Measurements from ENCODE around the gene PWWP2B. TPM values are rescaled to one million over a fixed set of nuclear protein-coding genes. Genes with fewer than 3 reads are reported as not detected.

PWWP2B gene
- total and polyA plus RNA-seq, 2 of the 8 experiments (the other 6 are each of a cell fraction or from before 2014, with no cell fraction given): 5.3 to 10.8 TPM

DNA sequence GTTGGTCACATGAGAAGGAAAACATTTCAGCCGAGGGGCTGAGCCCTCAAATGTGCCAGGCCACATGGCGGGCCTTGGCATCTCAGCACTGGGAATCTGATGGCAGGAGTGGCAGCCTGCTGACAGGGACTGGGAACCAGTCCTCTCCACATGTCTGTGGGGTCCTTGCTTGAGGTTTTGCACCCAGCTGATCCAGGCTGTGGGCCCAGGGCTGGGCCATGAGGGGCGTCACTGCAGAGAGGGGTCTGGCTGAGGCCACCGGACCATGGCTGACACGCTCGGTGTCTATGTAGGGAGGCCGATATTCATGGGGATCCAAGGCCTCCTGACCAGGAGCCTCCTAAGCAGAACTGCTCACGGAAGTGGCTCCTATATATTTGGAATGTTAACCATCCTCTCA, 31.0 kb upstream of the PWWP2B start:
- H3K4ac ChIP-seq (replicated peaks; ENCODE audit: insufficient read length, low read depth, low read length): no peak overlapping the region
- no peak overlapping the region for H2BK15ac ChIP-seq (ENCODE audit: low read length)
- no peaks in the 10 kb centered on the region for H3K79me2 ChIP-seq (ENCODE audit: control insufficient read depth in 1 of 2, insufficient read depth in 2 of 2, low read length in 2 of 2)
- peaks cover 0 to 7% (median 1%) of the 10 kb centered on the region in 4 experiments; a peak in 3 of 7 replicates for H3K4me1 ChIP-seq (replicated peaks in 1 of 4; ENCODE audit: control insufficient read depth in 3 of 4, insufficient read depth in 4 of 4, low read length in 3 of 4)
- H4K8ac ChIP-seq (ENCODE audit: extremely low read depth, insufficient read depth, low read length): peak overlapping the region; percentile 66; the same call in 1 of the 2 replicates
- 86% methylated on average over 8 of the region's 8 CpGs; no CpG with 5 or more reads in 1 of the 2 experiments for WGBS, 2 experiments (ENCODE audit: extremely low coverage in 1 of 2, insufficient coverage in 1 of 2, insufficient read length in 1 of 2, insufficient replicate concordance in 2 of 2, low coverage in 1 of 2, low lambda C conversion rate in 2 of 2, missing lambda C conversion rate in 1 of 2)
- H3K18ac ChIP-seq (ENCODE audit: extremely low read depth, low read length): no peak overlapping the region
- no peak overlapping the region for H3K56ac ChIP-seq (replicated peaks; ENCODE audit: insufficient read length, low read depth, low read length)
- no peak overlapping the region for H2BK5ac ChIP-seq (ENCODE audit: low read depth, low read length)
- TF ChIP-seq RAD21 (IDR thresholded peaks at IDR 0.05 in 1 of 2, conservative IDR thresholded peaks at IDR 0.05 in 1 of 2; ENCODE audit: low read depth in 2 of 2, low read length in 2 of 2): no peak
- TF ChIP-seq, protein P1, sequence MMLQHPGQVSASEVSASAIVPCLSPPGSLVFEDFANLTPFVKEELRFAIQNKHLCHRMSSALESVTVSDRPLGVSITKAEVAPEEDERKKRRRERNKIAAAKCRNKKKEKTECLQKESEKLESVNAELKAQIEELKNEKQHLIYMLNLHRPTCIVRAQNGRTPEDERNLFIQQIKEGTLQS (IDR thresholded peaks at IDR 0.05; ENCODE audit: insufficient read depth, low read depth, low read length): no peak
- TF ChIP-seq, protein P2, sequence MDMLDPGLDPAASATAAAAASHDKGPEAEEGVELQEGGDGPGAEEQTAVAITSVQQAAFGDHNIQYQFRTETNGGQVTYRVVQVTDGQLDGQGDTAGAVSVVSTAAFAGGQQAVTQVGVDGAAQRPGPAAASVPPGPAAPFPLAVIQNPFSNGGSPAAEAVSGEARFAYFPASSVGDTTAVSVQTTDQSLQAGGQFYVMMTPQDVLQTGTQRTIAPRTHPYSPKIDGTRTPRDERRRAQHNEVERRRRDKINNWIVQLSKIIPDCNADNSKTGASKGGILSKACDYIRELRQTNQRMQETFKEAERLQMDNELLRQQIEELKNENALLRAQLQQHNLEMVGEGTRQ (IDR thresholded peaks at IDR 0.05; ENCODE audit: low read length): no peak
- TF ChIP-seq RFX5 (IDR thresholded peaks at IDR 0.05; ENCODE audit: borderline replicate concordance, low read depth, low read length): no peak
- TF ChIP-seq SP4 (IDR thresholded peaks at IDR 0.05; ENCODE audit: low read length): no peak
- TF ChIP-seq E2F6 (IDR thresholded peaks at IDR 0.05): 0 out of 2 replicates have a peak, but pooled peaks have one; percentile 23
- no peak for TF ChIP-seq SIX5 (IDR thresholded peaks at IDR 0.05; ENCODE audit: low read depth, low read length)
- no peak for TF ChIP-seq SIRT6 (IDR thresholded peaks at IDR 0.05; ENCODE audit: low read length)
- H4K20me1 ChIP-seq (replicated peaks in 1 of 2; ENCODE audit: control insufficient read depth in 1 of 2, insufficient read depth in 2 of 2, low read length in 2 of 2): peaks cover 0 to 5% of the 10 kb centered on the region in 2 experiments
- 0 out of 2 replicates have a peak overlapping the region, but pooled peaks have one; percentile 3 for H2BK12ac ChIP-seq (ENCODE audit: low read depth, low read length)
- H2BK120ac ChIP-seq (replicated peaks; ENCODE audit: low read depth, low read length): no peak overlapping the region
- no peak overlapping the region for H3K23ac ChIP-seq (ENCODE audit: insufficient read length)
- no peak overlapping the region for H3K4me2 ChIP-seq (ENCODE audit: insufficient read depth in 1 of 2, low read depth in 2 of 2, low read length in 2 of 2)
- no peak overlapping the region for H3K4me3 ChIP-seq (ENCODE audit: extremely low read depth in 1 of 4, insufficient read depth in 2 of 4, low read depth in 3 of 4, low read length in 4 of 4)
- DNase-seq (ENCODE audit: low read depth in 1 of 2, low spot score in 2 of 2): no peak
- no peak overlapping the region for H2BK20ac ChIP-seq (ENCODE audit: low read length)
- no peak overlapping the region for H3K9ac ChIP-seq (replicated peaks in 1 of 4; ENCODE audit: extremely low read depth in 1 of 4, low read depth in 3 of 4, low read length in 3 of 4)
- H3K23me2 ChIP-seq (ENCODE audit: low read depth, low read length): peaks cover 7% of the 10 kb centered on the region; the same call in 1 of the 2 replicates
- H2AK5ac ChIP-seq (ENCODE audit: low read depth, low read length): no peak overlapping the region
- FAIRE-seq: no peak
- H3K9me3 ChIP-seq (ENCODE audit: insufficient read depth in 2 of 2, low read depth in 1 of 2, low read length in 1 of 2): no peaks in the 10 kb centered on the region
- no peaks in the 10 kb centered on the region for H3K79me1 ChIP-seq (ENCODE audit: low read depth, low read length)
- POLR2A ChIA-PET (ENCODE audit: partially characterized antibody): no interaction called here
- no peaks in the 10 kb centered on the region; a peak in 1 of 8 replicates for H3K36me3 ChIP-seq (ENCODE audit: control insufficient read depth in 2 of 4, insufficient read depth in 4 of 4, low read length in 3 of 4)
- CTCF ChIA-PET (ENCODE audit: partially characterized antibody): no interaction called here
- peaks cover 0 to 2% (median 0%) of the 10 kb centered on the region in 4 experiments; a peak in 1 of 7 replicates for H3K27me3 ChIP-seq (replicated peaks in 1 of 4; ENCODE audit: control insufficient read depth in 3 of 4, extremely low read depth in 1 of 4, insufficient read depth in 3 of 4, low read length in 3 of 4)
- H2AFZ ChIP-seq (ENCODE audit: low read length): no peak overlapping the region
- no peak overlapping the region for H3K27ac ChIP-seq (ENCODE audit: low read depth, low read length)
- H4K5ac ChIP-seq (ENCODE audit: insufficient read length, low read depth, low read length): no peak overlapping the region
- H4K91ac ChIP-seq (replicated peaks; ENCODE audit: insufficient read length, low read length): no peak overlapping the region
- H3K14ac ChIP-seq (ENCODE audit: insufficient read length): no peak overlapping the region

All from H1 (cell line).